RCC 7860 (cell line): ENCODE measurements around the gene EGR1.
"Not testable (repeated sequence)": the region's sequence is repeated elsewhere in the genome, so short reads cannot be mapped to it uniquely, and the experiment has no call there.

Source experiments
- DNase-seq: peaks from one replicate; pipeline ENCODE4 v3.0.0-alpha.2; 2015; ENCODE audit warnings: low spot score
- FAIRE-seq: peaks from 2 replicates; lab custom pipeline; 2012; peaks lifted over from hg19 to GRCh38; lab: Jason Lieb, UNC

Gene EGR1

DNA sequence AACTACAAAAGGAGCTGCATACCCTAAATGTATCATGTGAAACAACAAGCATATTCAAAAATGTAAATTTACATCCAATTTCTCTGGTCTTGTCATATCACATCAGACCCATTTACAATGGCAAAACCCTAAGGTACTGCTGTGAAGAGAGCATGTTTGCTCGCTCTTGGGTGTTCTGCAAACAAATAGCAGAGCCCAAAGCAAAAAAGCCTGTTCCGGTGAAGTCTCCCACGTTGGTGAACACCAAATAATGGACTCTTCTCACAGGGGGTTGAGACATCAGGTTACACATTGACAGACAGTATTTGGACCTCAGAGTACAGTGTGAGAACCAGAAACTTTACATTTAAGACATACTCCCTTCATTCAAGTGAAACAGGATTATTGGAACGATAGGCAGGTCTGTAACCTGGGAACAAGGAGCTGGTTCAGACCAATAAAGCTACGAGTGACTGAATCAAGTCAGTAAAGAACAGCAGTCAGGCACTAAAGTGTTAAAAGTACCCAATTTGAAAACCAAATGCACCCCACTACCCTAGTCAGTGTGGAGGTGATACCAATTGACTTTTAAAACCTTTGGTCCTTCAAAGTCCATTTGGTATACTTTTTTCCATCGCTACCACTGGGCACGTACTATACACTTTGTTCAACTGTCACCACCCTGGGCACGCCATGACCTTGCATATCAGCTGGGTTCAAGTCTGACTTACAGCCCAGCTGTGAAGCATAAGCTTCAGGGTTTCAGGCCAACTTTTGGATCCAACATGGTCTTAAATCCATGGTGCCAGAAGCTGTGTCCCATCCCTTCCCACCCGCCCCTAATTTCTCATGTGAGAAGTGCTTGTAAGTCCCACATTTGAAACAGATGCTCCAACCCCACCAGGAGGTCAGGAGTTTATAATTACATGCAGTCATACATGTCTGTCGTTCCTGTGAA is 41.4 kb downstream of the EGR1 start:
- DNase-seq (no peak), FAIRE-seq (no peak)

DNA sequence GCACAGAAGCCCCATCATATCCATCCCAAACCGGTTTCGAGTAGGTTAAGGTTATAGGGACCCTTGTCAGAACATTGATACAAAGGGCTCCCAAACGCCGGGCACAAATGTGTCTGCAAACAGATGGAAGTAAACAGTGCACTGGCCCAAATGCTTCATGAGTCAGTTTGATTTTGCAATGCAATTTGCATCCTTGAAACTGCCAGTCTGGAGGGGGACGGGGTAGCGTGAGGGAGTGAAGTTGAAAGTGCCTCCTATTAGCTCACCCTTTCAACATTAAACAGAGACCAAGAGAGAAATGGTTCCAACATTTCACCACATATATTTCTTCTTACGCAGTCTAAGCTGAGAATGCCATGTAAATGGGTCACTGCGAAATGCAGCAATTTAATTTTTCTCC is 42.2 kb downstream of the EGR1 start:
- not testable (repeated sequence) for FAIRE-seq, DNase-seq

DNA sequence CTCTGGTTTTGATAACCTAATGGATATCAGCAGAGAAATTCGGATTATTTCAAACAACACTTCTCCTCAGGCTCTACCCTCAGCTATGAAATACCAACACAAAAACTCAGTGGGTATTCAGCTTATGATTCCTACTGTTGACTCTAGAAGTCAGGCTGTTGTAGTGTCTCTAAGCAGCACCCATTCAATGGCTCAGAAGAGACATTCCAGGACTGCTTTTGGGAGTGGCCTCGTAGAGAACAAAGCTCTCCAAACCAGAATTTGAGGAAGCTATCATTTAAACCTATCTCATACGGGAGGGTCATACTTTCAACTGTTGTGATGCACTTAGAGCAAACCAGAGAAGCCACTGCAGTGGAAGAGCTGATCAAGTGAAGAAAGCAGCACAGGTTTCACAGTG is 43.7 kb downstream of the EGR1 start:
- no peak for FAIRE-seq
- no peak for DNase-seq

DNA sequence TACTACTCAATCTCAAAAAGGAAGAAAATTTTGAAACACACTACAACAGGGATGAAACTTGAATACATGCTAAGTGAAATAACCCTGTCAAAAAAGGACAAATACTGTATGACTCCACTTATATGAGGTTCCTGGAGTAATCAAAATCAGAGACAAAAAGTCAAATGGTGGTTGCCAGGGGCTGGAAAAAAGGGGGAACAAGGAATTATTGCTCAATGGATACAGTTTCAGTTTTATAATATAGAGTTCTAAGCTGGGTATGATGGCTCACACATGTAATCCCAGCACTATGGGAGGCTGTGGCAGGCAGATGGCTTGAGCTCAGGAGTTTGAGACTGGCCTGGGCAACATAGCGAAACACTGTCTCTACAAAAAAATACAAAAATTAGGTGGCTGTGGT is 48.7 kb downstream of the EGR1 start:
- FAIRE-seq (no peak), DNase-seq (no peak)

DNA sequence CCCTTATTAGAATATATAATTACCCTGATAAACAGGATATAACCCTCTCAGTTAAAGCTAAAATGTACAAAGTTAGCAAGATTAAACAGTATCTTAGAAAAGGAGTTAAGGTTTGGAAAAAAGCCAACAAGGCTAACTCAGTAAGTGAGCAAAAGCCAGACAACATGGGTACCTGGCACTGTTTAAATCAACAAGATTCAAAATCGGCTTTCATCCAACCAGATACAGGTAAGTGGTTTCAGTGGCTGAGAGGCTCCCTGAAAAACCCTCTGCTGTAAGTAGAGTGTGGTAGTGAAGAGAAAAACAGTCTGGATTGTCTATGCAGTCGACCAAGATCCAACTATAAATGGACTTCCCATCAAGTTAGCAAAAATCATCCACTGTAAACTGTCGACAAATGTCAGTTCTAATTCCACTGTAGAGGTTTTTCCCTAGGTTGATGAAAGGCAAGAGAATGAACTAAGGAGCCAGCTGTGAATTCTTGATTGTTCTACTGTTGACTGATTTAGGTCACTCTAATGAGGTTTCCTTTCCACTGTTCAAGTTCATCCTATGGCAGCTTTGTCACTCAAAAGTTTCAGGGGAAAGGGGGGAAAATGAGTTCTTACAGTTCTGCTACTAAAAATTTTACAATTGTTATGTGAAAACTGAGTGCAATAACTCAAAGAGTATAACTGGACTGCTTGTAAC is 50.4 kb downstream of the EGR1 start:
- DNase-seq (no peak), FAIRE-seq (no peak)

DNA sequence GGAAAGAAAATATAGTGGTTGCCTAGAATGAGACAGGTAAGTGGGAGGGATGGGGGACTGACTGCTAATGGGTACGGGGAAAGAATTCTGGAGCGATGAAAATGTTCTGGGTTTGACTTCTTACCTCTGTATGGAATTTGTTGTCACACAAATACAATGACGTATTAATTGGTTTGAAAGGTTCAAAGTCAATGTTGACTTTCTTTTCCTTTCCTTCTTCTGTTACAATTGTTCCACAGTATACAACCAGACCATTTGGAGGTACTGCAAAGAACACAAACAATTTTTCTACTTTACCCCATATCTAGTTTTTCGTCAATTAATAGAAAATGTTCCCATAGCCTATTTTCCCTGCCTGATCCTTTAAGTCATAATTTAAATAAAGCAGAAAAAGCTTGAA is 52.2 kb downstream of the EGR1 start:
- DNase-seq (no peak), FAIRE-seq (no peak)
